Left hindlimb (tissue), 1 donor: ENCODE data around the gene RS1.

ENCODE experiments used
- DNase-seq: peaks from one replicate; pipeline ENCODE4 v3.0.0-alpha.2; 2018

Gene RS1

DNA sequence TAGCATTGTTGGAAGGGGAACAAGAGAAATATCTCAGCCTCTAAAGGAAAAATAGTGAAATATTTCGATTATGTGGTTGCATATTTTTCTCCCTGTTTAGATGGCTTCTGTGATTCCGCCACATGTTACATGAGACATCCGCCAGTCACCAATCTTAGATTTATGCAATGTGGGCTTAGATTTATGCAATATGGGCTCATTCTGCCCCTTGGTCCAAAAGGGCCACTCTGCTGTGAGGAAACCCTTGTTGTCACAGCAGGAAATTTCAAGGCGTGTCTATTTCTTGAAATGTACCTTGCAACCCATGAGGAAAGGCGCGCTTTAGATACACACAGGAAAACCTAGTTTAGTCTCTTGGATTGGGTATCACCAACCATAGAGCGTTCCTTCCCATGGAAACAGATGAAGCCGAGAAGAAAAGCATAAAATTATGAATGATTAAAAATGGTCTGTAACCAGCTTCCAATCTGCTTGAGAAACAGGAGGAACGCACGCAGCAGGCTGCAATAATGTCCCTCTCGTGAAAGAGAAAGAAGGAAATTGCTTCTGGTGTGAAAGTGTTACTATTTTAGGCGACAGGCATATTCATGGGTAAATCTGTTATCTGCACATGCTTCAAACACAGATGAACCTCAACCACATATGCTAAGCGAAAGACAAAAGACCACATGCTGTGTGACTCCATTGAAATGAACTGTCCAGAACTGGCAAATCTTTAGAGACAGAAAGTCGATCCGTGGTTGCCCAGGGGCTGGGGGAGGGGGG lies 3.7 kb downstream of the RS1 start:
- DNase-seq, result no peak

DNA sequence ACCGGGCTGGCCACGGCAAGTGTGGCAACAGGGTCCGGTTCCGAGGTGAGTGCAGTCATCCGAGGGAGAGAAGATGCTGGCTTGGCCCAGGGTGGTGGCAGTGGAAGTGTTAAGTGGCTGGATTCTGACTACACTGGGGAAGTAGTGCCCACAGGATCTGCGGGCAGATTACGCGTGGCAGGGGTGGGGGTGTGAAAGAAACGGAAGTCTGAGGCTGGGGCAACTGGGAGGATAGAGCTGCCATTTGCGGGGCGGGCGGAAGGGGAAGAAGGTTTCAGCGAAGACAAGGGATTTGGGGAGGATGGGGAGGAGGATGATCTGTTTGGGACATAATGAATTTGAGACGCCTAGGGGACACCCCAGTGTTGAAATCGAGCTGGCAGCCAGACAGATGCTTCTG lies 5.3 kb downstream of the RS1 start:
- DNase-seq, result no peak

DNA sequence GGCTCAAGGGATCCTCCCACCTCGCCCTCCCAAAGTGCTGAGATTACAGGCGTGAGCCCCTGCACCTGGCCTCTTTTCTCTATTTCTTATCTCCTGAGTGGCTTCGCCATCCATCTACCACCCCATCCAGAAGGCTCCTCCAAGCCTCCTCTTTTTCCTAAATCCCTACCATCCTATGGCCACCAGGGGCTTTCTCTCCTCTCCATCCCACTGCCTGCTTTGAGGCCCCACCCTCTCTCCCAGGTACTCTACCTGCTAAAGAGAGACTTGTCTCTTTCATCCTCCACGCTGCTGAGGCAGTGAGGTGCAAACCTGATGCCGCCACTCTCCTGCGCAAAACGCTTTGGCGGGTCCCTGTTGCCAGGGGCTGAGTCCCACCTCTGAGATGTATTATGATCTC lies 7.0 kb downstream of the RS1 start:
- DNase-seq, result no peak

DNA sequence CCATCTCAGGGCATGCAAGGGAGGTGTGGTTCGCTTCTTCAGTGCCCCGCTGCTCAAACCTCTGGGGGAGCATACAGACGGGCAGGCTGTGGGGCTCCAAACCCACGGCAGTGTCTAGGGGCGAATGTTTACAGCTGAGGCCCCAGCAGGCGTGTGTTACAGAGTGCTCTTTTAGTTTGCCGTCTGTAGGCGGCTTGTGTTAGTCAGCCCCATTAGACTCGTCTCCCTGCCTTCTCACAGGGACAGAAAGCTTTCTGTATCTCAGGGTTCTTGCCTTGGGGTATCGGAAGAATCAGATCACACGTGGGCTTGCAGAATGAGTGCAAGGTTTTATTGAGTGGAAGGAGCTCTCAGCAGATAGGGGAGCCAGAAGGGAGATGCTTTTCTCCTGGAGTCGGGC lies 10.6 kb downstream of the RS1 start:
- no peak for DNase-seq

DNA sequence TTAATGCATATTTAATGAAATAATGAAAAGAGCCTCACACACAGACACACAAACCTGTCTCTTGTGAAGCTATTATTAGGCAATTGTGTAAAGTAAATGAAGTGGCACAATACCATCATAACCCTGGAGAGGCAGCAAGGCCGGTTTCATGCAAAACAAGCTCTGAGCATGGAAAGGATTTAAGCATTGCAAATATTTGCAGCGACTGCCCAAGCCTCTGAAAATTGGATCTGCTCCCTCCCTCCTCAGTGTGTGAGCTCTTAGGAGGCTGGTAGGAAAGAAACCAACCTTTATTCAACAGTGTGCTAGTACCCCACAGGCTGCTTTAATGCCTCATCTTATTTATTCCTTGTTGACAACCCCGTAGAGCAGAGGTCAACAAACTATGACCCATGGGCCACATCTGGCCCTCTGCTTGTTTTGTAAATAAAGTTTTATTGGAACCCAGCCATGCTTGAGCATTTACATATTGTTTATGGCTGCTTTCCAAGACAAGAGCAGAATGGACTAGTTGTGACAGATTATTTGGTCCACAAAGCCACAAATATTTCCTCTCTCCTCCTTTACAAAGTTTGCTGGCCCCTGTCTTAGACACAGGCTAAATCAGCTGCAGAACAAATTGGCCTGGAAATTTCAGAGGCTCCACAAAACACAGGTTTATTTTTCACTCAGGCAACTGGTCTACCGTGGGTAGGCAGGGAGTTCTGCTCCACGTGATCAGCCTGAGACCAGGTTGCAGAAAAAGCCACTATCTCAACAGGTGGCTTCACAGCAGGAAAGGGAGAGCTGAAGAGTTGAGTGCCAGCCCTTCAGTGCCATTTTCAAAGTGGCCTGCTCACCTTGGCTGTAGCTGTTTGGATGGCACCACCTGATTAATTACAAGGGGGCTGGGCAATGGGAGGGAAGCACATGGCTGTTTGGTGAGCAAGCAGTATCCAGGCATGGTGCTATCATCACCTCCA lies 16.8 kb downstream of the RS1 start:
- no peak for DNase-seq

DNA sequence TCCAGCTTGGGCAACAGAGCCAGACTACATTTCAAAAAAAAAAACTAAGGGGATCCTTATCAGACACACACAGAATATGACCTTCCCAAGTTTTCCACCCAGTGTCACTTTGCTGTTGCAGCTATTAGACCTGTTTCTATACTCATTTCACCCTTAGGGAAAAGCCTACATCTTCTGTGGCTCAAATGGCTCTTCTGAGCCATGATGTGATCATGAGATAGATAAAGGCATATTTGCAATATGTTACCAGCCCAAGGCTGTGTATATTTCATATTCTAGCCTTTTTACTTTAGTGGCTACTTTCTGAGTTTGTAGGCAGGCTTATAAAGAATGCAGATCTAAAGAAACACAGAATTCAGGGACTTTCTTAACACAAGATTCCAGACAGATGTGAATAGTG lies 19.3 kb downstream of the RS1 start:
- no peak for DNase-seq

DNA sequence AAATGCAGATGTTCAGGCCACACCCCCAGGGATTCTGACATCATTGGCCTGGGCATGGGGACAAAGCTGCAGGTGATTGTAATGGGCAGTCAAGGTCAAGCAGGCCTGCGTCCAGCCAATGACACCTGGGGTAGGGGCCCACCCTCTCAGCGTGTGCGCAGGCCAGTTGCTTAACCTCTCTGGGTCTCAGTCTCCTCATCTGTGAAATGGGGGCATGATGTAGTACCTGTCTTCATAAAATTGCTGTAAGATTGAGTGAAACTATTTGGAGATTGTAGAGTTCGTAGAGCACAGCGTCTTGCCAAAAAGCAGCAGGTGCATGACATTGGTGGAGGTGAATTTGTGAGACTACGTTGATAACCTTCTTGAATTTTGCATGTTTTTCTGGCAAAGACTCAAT lies 21.2 kb downstream of the RS1 start:
- DNase-seq, result no peak

DNA sequence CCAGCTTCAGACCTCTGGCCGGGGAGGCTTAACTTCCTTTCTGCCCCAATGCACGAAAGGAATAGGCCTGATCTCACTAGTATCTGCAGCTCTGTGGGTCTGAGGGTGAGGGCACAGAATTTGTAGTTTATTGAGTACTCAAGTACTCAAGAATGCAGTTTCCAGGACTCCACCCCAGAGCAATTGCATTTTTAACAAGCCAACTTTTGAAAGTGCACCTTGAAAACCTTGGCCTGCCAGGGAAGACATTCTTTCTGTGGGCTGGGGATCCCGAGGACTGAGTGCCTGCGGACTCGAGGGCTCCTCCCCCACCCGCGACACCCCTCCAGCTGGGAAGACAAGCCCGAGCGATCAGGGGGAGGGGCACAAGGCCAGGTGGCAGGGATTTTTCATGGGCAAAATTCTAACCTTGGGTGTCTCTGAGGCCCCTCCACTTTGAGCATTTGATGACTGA lies 22.4 kb downstream of the RS1 start:
- DNase-seq, result no peak

DNA sequence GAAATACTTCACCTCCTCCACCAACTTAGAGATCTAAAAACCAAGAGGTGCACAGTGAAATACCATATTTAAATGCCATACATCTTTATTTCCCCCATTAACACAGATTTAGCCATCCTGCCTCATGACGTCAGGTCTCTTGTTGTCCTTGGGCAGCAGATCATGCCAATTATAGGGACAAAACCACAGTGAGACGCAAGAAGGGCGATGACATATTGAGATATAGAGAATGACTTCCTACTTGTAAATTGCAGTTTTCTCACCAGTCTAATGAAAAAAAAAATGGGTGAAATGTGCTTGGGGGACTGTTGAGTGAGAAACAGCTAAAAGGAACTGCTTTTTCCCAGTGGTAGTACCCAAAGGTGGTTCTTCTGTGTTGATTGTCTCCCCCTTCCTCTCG lies 24.3 kb downstream of the RS1 start:
- no peak for DNase-seq

DNA sequence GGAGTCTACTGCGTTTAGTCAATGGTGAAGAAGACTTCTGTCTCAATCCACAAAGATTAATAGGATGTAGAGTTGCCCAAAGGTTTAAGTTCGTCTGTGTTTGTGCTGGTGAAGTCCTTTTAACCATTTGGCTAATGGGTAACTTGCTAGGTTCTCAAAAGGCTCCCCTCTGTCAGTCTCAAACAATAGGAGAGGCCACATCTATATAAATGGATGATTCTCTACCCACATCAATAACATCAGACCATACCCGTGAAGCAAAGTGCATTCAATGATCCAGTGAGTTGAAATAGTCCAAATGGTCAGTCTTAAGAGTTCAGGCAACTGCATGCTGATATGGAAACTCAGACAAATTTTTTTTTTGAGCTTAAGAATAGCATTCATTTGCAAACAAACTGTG lies 28.1 kb downstream of the RS1 start:
- DNase-seq, result no peak

DNA sequence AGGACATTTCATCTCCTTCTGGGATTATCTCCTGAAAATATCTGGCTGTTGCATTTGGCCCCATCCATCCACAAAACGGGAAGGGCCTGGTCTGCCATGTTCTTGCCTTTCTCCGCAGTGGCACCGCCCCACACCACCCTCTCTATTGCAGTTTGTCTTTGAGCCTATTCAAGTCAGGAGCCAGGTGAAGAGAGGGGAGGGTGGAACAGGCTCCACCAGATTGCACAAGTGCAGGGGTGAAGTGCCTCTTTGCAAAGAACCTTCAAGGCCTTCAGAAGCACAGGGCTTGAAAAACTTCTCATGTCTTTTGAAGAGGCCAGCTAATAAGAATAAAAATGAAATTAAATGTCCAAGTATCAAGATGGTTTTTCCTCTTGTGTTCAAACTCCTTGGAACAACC lies 28.7 kb downstream of the RS1 start:
- no peak for DNase-seq

DNA sequence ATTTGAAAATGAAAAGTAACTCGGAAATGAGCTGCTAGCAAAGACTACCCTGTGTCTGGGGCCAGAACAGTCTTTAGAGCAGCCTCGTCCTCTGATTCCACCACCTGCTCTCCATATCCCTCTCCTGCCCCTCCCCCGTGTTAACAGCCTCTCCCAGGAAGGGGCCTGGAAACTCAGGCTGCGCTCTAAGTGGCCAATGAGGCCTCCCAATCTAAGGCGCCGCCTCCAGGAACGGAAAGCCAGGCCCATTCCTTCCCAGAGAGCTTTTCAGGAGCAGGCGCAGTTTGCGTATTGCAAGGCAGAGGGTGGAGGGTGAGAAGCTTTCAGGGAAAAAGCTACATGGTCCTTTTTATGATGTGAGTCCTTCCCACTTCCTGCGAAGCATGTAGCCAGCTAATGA lies 31.2 kb downstream of the RS1 start:
- DNase-seq, result peak; percentile 38

DNA sequence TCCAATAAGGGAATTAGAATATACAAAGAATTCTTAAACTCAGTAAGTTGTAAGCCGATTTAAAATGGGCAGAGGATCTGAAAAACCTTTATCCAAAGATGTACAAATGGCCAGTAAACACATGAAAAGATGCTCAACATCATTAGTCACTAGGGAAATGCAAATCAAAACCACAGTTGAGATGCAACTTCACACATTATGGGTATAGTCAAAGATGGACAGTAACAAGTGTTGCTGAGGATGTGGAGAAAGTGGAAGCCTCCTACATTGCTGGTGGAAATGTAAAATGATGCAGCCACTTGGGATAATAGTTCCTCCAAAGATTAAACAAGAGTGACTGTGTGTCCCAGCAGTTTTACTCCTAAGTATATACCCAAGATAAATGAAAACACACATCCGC lies 32.6 kb downstream of the RS1 start:
- DNase-seq, result no peak

DNA sequence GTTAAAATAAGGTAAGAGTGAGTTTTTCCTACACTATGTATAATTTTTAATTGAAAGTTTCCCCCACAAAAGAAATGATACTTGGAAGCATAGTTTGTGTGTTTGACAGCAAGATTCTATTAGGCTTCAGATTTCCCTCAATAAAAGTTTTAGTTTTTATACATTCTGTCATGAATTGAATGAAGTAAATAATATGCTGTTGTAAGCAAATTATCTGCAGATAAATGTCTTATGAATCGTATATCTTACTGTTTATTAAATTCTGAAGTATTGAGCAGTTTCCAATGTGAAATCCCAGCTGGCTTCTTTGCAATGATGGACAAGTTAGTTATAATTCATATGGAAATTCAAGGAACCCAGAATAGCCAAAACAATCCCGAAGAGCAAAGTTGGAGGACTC lies 33.5 kb downstream of the RS1 start:
- no peak for DNase-seq

DNA sequence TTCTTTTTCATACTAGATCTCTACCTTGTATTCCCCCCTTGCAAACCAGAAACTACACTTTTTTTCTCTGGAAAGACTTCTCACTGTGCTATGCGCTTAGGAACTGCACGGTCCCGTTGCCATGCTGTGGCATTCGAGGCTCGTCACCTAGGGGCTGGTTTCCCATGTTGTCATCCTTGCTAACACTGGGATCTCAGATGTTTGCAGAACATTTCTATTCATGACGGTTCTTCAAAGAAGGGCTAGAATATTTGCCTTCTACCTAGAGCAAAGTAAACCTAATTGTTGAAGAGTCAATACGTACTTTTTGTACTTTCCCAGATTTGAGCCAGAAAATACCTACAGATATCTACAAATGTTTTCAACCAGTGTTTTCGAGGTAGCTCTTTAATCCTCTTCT lies 41.0 kb downstream of the RS1 start:
- no peak for DNase-seq

DNA sequence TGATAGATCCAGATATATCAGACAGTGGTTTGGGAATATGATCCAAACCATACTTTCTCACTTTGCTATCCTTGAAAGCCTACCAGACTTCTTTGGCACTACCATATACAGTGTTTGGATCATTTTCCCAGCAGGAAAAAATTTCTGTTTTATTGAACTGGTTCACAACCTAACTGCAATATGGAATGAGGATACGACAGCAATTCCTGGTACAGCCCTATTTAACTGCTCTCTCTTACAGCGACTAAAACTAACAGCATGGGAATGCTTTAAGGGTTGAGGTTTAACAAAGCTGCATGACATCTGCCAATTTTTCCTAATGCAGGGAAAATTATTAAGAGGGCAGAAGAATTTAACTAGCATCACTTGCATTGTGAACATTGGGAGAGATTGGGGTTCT lies 47.3 kb downstream of the RS1 start:
- no peak for DNase-seq

DNA sequence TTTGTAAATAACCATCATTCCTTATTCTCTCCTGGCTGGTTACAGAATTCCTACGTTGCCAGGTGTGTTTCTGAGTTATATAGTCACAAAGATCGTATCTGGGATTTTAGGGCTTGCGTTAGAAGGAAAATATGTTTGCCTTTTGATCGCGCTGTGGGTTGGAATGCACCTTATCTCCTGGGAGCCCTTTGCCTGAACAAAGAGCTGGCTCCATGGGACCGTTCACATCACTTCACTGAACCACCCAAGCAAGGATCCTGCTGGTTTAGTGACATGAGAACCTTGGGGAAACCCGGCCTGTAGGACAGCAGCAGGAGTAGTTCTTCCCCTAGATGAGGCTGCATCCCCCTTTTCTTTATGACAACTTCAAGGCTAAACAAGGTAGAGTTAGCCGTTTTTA lies 51.6 kb downstream of the RS1 start:
- no peak for DNase-seq

DNA sequence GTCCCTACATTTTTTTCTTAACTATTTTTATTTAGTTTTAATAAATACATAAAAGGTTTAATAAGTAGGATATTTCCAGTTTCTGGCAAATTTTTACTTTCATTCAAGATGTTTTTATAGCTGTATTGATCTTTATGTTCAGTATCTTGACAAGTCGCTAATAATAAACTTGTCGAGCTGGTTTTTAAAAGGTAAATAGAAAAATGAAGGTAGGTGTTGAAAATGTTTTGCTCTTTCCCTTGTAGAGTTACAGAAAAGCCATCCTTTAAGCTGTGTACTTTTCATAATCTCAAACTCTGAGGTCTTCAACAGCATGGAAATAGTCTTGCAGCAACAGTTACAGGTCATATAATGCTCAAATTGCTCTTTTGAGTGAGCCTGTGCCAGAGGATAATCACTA lies 52.6 kb downstream of the RS1 start:
- no peak for DNase-seq

DNA sequence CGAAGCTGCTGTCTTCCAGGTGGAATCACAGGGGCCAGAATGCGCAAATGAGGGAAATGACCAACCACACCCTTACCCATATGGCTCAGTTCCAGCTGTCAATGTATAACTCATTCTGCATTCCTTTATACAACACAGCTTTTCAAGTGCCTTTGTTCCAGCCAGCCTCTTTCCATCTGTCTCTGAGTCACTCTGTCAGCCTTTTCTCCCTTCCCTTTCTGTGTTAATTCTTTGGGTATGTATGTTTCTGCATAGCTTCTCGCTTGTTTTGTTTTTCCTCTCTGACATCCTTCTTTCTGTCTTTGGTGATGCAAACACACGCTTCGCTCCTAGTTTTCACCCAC lies 54.5 kb downstream of the RS1 start:
- no peak for DNase-seq

DNA sequence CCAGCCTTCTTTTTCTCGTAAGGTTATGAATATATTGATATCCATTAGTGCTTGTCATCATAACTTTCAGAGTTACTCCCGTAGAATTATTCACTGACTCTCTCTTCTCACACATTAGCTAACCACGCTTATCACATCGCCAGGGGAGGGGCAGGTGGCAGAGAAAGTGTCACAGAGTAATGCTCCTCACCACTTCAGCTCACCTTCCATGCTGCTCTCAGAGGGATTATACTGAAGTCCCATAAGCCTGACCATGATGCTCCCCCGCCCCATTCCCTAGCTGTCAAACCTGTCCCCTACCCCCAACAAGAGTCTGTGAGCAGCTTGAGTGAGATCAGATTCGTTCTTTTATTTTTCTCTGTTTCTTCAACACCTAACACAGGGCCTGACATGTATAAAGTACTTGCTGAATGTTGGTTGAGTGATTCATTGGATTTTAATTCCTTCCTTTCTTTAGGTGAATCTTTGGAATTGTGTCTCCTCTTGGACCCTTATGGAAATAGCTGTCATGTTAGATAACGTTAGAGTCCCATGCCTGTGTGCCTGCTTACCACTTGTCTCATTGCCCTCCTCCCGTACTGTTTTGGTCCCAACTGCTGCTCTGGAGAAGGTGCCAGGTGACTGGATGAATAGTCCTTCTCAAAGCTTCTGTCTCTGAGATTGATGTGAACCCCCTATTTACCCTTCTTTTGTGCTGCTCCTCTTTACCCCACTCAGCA lies 55.1 kb downstream of the RS1 start:
- no peak for DNase-seq

DNA sequence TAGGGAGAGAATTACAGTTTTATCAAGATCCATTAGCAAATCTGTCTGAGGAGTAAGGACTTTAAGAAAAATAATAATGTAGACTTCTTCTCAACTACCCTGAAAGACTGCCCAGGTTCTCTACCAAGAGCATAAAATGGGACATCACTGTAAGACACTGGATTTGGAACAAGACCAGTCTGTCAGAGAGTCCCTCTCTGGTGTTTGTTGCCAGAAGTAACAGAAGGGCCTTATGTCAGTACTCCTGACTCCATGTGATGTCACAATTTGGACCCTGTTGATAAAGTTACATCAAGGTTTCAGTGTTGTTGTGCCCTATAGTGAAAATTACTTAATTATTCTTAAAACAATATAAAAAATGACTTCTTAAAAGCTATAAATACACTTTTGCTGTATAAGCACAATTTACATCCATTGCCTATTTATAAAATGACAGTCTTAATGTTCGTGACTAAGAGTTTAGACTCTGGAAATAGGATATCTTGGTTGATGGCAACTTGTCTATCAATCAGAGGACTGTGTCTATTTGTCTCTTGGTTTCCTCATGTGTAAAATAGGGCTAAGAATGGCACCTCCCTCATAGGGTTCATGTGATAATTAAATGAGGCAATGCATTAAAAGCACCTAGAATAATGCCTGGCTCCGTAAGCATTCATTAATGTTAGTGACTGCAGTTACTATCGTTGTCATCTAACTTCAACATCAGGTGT lies 57.8 kb downstream of the RS1 start:
- DNase-seq, result no peak

DNA sequence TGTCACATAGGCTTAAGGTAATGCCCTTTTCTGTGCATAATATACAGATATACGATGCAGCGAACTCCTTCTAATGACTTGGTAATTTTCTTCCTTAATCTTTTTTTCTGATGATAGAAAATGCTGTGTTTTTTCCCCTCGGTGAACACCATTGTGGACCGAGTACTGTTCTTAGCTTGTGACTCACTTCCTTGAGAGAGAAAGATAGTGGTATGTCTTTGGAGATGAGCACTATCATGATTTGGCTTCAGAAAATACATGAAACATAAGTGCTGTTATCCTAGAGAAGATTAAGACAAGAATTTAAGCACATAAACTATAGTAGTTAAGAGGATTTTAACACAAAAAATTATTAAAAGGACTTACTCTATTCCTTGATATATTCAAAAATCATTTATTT lies 63.9 kb downstream of the RS1 start:
- no peak for DNase-seq

DNA sequence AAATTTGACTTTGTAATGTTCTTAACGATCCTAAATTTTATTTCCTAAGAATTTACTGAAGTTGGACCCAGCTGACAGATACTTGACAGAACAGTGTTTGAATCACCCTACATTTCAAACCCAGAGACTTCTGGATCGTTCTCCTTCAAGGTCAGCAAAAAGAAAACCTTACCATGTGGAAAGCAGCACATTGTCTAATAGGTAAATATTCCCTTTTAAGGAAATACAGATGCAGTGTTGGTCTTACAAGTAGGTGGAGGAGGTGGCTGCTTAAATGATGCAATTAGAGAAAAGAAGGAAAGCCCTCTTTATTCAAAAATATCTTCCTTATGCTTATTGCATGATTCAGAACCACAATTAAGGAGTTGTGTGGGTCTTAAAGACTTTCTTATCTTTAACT lies 73.5 kb downstream of the RS1 start:
- DNase-seq, result no peak
